Measurements from ENCODE around the gene MYL5.
"Not testable (repeated sequence)": the region's sequence is repeated elsewhere in the genome, so short reads cannot be mapped to it uniquely, and the experiment has no call there.

The MYL5 gene

DNA sequence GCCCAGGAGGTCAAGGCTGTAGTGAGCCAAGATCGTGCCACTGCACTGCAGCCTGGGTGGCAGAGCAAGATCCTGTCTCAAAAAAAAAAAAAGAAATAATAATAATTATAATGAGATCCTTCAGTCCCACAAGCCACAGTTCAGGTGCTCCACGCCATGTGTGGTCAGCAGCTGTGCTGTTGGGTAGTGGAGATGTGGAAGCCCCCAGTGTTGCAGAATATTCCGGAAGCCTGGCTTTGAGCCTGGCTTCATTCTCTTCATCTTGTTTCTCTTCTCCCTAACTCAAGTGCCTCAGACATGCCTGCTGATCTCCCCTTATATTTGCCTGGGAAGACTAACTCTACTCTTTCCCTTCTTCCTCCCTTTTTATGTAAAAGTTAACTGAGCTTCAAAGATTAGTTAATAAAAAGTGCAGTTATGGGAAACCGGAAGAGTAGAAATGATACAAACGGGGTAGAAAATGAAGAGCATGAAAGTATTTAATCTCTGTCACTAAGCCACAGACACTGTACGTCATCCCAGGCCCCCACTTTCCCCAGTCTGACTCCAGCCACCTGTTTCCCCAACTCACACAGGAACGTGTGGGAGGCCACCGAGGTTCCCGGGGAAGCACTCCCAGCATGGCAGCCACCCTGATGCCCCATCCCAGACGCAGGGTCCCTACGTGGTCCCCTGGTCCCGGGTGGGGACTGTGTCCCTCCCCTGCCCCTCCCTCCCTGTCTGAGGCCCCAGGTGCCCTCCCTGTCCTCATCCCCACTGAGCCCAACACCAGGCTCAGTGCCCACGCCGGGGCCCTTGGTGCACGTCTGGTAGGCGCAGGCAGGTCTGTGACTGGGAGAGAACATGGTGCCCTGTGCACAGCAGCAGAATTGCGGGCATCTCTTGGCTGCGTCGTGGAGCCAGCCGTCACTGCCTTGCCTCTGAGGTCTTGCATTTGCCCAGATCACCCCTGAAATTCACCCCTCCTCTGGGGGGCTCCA is 55.3 kb downstream of the MYL5 start:
- DNase-seq (ENCODE audit: low read depth): no peak

DNA sequence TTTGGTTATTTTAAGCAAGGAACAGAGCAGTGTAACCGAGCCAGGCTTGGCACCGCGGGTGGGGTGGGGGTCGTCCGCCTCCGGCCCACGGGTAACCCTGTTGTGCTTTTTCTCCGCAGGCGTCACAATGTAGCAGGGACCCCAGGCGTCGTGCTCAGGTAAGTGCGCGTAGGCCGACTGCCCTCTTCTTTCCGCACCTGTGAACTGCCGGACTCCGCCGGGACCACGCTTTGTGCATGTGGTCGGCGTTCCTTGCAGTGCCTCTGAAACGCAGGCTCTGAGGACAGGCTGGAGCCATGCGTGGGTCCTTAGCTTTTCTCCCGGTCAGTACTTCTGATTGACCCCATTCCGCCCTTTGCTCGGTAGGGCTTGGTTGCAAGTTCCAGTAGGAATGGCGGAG is 56.2 kb downstream of the MYL5 start:
- DNase-seq (ENCODE audit: low read depth): no peak

DNA sequence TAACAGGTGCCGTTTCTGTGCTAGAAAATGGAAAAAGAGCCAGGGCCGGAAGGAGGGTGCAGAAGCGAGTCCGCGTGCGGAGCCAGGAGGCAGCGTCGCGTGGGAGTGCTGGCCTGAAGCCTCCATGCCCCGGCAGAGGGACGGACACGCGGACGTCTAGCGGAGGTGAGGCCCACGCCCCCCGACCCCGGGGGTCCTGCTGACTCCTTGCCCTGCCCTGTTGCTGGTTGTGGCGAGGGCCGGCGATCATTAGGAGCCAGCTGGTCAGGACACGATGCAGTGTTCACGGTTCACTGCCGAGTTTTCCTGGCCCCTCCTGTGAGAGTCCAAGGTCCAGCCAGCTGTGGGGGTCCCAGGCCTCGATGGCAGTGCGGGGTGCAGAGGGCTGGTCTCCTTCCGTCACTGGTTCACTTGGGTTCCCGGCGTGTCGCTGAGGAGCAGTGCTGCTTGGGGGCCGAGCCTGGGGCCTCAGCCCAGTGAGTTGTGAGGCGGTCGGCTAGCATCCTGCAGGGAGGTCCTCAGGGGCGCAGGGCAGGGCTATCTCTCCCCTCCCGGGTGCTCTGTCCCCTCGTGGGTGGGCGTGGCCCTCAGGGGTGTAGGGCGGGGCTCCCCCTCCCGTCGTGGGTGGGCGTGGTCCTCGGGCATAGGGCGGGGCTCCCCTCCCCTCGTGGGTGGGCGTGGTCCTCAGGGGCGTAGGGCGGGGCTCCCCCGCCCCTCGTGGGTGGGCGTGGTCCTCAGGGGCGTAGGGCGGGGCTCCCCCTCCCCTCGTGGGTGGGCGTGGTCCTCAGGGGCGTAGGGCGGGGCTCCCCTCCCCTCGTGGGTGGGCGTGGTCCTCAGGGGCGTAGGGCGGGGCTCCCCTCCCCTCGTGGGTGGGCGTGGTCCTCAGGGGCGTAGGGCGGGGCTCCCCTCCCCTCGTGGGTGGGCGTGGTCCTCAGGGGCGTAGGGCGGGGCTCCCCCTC is 56.9 kb downstream of the MYL5 start:
- DNase-seq (ENCODE audit: low read depth): not testable (repeated sequence)
